Right atrium auricular region (tissue), 2 donors: Measurements from ENCODE around the gene CDC26. TPM values are rescaled to one million over a fixed set of nuclear protein-coding genes. Genes with fewer than 3 reads are reported as not detected.

Source experiments
- DNase-seq: peaks from one replicate; pipeline ENCODE4 v3.0.0-alpha.2; 2019; ENCODE audit warnings: low spot score
- H3K27ac ChIP-seq, 2 donors: fragments of 200-600 bp; sonication (generic); 1 replicate in 1 of 2; 2 replicates in 1 of 2; pipeline ENCODE4 v1.5.1; 2016 to 2019
- H3K27me3 ChIP-seq, 2 donors: fragments of 200-600 bp; sonication (generic); one replicate each; pipeline versions ENCODE4 v1.5.1 to v1.6.0; 2017 to 2019
- H3K36me3 ChIP-seq: fragments of 200-600 bp; sonication (generic); one replicate; pipeline ENCODE4 v1.5.1; 2016
- H3K4me1 ChIP-seq, 2 donors: fragments of 200-600 bp; sonication (generic); one replicate each; pipeline versions ENCODE4 v1.5.1 to v1.6.0; 2017 to 2019
- H3K4me3 ChIP-seq, 2 donors: fragments of 200-600 bp; sonication (generic); 1 replicate in 1 of 2; 2 replicates in 1 of 2; pipeline ENCODE4 v1.5.1; 2017 to 2019; ENCODE audit warnings: mild to moderate bottlenecking in 1 of 2, moderate library complexity in 1 of 2
- H3K9me3 ChIP-seq, 2 donors: fragments of 200-600 bp; sonication (generic); one replicate each; pipeline ENCODE4 v1.5.1; 2019
- CTCF ChIP-seq, 2 donors: fragments of 200-600 bp; sonication (generic); IDR thresholded peaks; one replicate each; pipeline ENCODE4 v1.5.1; 2019; ENCODE audit warnings: antibody characterized with exemption in 2 of 2
- total RNA-seq, 2 donors: library from RNA; depleted of rRNA; stranded (reverse); fragments of >200 nt; gene quantifications; one replicate each; pipeline ENCODE4 v1.1.0, GENCODE V29; 2016

Gene CDC26
- total RNA-seq, 2 donors from 2014 or later: 31.7 to 42.6 TPM

- TF ChIP-seq CTCF (IDR thresholded peaks at IDR 0.05): no peak
- Histone ChIP-seq H3K27ac (no peak overlapping the region), H3K36me3 (no peaks in the 10 kb centered on the region), H3K4me1 (no peaks in the 10 kb centered on the region), H3K9me3 (no peaks in the 10 kb centered on the region), H3K4me3 (no peak overlapping the region), H3K27me3 (no peaks in the 10 kb centered on the region)
- no peak for DNase-seq
These were observed 43.7 kb downstream of the CDC26 start for GRCh38 chr9:113231701-113232100.

GRCh38 chr9:113228130-113228665 is 47.2 kb downstream of the CDC26 start:
- Histone ChIP-seq H3K9me3 (no peaks in the 10 kb centered on the region), H3K4me1 (peaks cover 0 to 8% of the 10 kb centered on the region in 2 donors), H3K36me3 (no peaks in the 10 kb centered on the region), H3K27me3 (no peaks in the 10 kb centered on the region), H3K27ac (no peak overlapping the region), H3K4me3 (no peak overlapping the region)
- TF ChIP-seq CTCF (IDR thresholded peaks at IDR 0.05): no peak
- DNase-seq: no peak

GRCh38 chr9:113227436-113227835 is 47.9 kb downstream of the CDC26 start:
- peaks cover 0 to 15% of the 10 kb centered on the region in 2 donors for H3K4me1 ChIP-seq
- H3K27me3 ChIP-seq: no peaks in the 10 kb centered on the region
- H3K27ac ChIP-seq: no peak overlapping the region
- no peaks in the 10 kb centered on the region for H3K36me3 ChIP-seq
- no peaks in the 10 kb centered on the region for H3K9me3 ChIP-seq
- no peak for TF ChIP-seq CTCF (IDR thresholded peaks at IDR 0.05)
- H3K4me3 ChIP-seq: no peak overlapping the region
- DNase-seq: no peak

GRCh38 chr9:113223963-113224362 is 51.4 kb downstream of the CDC26 start:
- TF ChIP-seq CTCF (IDR thresholded peaks at IDR 0.05): no peak
- Histone ChIP-seq H3K4me3 (no peak overlapping the region), H3K27me3 (no peaks in the 10 kb centered on the region), H3K27ac (no peak overlapping the region), H3K4me1 (peaks cover 0 to 38% of the 10 kb centered on the region in 2 donors), H3K36me3 (no peaks in the 10 kb centered on the region), H3K9me3 (no peaks in the 10 kb centered on the region)
- DNase-seq: no peak

- Histone ChIP-seq H3K27ac (peak overlapping the region in 1 of 2 donors; percentile 91), H3K9me3 (no peaks in the 10 kb centered on the region), H3K4me3 (peak overlapping the region; percentile 83 to 97), H3K4me1 (peaks cover 0 to 38% of the 10 kb centered on the region in 2 donors), H3K36me3 (peaks cover 2% of the 10 kb centered on the region), H3K27me3 (no peaks in the 10 kb centered on the region)
- DNase-seq: no peak
- TF ChIP-seq CTCF (IDR thresholded peaks at IDR 0.05): no peak
These were observed 52.9 kb downstream of the CDC26 start for GRCh38 chr9:113222482-113222841.
